Subcutaneous adipose tissue (tissue), 4 donors: Measurements from ENCODE around the gene ITGA3. TPM values are rescaled to one million over a fixed set of nuclear protein-coding genes. Genes with fewer than 3 reads are reported as not detected.

Experiments
- total RNA-seq, 4 donors: library from RNA; depleted of rRNA; stranded (reverse); fragments of >200 nt; gene quantifications; one replicate each; pipeline ENCODE4 v1.1.0, GENCODE V29; 2016
- TF ChIP-seq, protein P1 (sequence below): fragments of 450-650 bp; IDR thresholded peaks from one replicate; pipeline ENCODE4 v1.5.1; 2016; ENCODE audit warnings: low read depth, mild to moderate bottlenecking, control low read depth, antibody characterized with exemption, moderate library complexity

ITGA3 gene
- total RNA-seq, 4 donors from 2014 or later, result 9.0 to 98.8 (median 19.3) TPM

DNA sequence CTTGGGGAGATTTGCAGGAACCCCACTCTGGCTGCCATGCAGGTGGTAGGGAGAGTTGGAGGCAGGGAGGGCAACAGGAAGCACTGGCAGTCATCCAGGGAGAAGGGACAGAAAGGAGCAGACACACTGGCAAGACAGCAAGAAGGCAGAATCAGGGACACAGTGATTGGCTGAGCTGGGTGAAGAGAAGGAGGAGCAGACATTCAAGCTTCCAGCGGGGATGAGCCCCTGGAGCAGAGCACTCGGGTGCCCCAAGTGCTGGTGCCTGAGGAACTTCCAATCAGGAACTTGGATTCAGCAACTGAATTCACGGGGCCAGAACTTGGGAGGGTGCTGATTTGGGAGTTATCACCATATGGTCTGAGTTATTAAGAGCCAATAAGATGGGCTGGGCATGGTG lies 6.3 kb upstream of the ITGA3 start:
- TF ChIP-seq, protein P1, sequence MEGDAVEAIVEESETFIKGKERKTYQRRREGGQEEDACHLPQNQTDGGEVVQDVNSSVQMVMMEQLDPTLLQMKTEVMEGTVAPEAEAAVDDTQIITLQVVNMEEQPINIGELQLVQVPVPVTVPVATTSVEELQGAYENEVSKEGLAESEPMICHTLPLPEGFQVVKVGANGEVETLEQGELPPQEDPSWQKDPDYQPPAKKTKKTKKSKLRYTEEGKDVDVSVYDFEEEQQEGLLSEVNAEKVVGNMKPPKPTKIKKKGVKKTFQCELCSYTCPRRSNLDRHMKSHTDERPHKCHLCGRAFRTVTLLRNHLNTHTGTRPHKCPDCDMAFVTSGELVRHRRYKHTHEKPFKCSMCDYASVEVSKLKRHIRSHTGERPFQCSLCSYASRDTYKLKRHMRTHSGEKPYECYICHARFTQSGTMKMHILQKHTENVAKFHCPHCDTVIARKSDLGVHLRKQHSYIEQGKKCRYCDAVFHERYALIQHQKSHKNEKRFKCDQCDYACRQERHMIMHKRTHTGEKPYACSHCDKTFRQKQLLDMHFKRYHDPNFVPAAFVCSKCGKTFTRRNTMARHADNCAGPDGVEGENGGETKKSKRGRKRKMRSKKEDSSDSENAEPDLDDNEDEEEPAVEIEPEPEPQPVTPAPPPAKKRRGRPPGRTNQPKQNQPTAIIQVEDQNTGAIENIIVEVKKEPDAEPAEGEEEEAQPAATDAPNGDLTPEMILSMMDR, result no peak

DNA sequence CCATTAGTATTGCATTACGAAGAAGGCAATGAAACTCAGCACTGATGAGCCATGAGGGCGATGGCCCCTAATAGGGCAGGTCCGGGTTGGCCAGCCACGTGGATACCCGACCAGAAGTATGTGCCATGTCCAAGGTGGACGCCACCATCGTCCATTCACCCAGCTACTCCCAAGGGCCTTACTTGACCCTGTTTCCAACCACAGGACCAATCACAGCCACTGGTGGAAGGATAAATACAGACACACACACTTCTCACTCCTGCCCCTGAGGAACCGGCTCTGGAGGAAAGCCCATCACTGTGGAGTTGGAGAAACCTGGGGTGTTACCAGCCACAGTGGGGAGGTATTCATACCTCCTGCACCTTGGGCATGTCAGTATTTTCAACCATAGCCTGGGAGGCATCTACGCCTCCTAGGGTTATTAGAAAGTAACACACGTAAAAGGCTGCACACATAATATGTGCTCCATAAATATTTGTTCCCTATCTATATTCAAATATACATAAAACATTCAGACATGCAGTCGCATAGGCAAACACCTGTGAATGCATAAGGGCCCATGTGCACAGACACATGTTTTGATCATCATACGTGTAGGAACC lies 5.4 kb upstream of the ITGA3 start:
- TF ChIP-seq, protein P1, result no peak

DNA sequence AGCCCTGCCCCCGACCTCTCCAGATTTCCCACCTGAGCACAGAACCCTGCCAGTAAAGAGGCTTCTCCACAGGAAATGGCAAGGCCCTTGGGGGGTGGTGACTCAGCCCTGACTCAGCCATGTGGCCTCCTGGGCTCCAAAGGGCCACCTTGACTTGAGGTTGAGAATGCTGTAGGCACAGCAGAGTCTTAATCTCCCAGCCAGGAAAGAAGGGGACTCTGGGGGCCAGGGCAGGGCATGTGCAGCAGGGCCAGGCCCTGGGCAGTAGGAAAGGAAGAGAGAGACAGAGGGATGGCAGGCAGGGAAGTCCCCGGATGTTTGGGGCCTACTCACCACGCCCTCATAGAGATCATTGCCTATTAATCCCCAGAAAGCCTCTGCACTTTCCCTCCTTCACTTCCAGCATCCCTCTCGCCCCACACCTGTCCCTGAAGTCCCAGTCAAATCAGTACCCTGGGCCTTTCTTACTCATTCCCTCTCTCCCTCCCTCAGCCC lies 4.8 kb upstream of the ITGA3 start:
- TF ChIP-seq, protein P1, result no peak

DNA sequence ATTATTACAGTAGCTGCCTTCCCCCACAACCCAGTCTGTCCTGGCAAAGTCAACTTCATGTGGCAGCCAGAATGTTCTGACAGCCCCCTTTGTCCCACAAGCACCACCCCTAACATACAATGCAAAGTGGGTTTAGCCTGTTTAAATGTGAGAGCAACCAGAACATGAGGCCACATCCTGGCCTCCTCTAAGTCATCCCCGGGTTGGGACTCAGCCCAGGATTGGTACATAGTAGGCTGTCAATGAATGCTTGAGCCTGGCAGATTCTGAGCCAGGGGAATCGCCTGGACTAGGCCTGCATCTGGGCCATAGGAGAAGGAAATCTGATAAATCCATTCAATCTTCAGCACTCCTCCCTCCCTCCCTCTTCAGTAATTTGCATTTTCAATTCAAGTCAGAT lies 4.3 kb upstream of the ITGA3 start:
- TF ChIP-seq, protein P1, result no peak

DNA sequence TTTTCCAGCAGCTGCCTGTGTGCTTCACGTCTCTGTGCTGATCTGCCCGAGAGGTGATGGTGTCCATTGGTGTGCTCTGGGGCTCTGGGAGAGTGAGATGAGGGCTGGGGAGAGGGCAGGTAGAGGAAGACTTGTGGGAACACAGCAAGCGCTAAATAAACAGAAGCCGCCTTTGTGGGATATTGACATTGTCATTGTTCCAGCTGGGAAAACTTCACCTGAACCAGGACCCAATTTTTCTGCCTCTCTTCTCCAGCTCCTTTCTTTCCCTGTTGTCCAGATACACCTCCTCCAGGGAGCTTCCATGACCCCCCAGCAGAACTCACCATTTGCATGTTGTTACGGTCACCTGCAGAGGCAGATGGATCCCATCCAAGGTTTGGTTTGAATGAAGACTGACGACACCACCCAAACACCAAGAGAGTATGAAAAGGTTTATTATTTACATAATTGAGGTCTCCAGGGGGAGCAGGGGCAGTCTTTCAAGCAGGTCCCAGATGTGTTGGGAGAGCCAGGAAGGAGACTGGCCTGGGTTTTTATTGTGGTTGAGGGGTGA lies 3.6 kb upstream of the ITGA3 start:
- TF ChIP-seq, protein P1, result no peak

DNA sequence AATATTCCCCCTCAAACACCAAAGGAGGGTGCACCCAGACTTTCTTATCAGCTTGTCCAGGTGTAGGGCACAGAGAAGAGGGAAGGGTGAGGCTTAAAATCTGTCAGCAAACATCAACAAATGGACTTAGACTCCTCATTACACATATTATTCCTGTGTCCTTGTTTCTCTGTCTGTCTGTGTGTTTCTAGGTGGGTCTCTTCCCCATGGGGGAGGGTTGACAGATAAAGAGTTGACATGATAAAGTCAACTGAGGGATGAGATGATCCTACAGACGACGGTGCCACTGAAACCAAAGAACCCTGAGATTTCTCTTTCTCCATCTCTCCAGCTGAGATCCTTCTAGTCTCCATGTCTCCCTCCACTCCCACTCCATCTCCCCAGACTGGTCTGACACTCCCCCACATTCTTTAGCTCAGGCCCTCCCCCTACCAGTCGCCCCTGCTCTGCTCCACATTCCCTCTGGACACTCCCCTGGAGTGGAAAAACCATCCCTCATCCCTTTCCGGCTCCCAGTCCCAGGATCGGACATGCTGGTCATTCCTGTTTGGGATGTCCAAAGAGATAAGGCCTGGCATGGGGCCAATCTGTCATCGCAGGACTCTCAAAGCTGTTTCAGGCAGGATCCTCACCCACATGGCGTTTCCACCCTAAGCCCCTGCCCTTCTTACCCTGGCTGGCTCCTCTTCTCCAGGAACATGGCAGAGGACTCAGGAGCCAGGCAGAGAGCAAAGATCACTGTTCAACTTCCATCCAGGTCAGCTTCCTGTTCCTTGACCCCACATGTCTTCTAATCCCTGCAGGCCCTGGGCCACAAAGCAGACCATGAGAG lies 2.9 kb upstream of the ITGA3 start:
- TF ChIP-seq, protein P1, result no peak

DNA sequence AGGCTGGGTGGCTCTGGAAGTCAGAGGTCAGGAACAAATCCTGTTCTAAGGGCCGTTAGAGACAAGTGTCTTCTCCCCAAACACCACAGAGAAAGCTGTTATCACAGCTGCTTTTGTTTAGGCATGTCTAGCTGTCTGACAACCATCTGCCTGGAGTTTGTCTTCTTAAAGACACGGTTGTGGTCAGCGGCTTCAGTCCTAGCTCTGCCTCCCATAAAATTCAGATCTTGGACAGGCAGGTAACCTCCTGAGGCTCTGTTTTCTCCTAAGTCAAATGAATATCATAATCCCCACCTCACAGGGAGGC lies 2.3 kb upstream of the ITGA3 start:
- TF ChIP-seq, protein P1, result no peak
